ENCODE measurements around the gene GNL1. TPM values are rescaled to one million over a fixed set of nuclear protein-coding genes. Genes with fewer than 3 reads are reported as not detected.
A peak's percentile ranks its signal among the peaks of the same experiment; 100 is the strongest.

Gene GNL1
- total and polyA plus RNA-seq, 2 experiments from 2014 or later: 31.4 to 42.5 TPM

DNA sequence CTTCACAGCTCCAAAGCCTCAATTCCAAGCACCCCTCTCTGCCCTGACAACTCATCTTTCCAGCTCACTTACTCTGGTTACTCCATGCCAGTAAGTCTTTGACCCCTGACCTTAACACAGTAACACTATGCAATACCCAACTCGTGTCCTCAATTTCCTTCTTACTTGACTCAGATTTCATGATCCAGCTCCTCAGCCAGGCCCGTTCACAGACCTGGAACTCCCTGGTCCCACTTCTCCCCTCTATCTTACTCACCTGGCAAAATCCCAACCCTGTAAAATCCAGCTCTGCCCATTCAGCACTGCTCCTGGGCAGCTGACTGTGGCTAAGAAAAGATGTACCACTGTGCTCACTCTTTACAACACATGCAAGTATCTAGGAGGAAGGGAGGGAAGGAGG is 7.9 kb downstream of the GNL1 start:
- no peak overlapping the region for H3K27ac ChIP-seq (ENCODE audit: low read depth)
- Mint-ChIP-seq H3K4me3 (no peak overlapping the region), H3K9me3 (no peaks in the 10 kb centered on the region), H3K27ac (no peak overlapping the region), H3K4me1 (no peaks in the 10 kb centered on the region), H3K27me3 (ENCODE audit: insufficient read depth, low read depth, poor library complexity) (peaks cover 3% of the 10 kb centered on the region), H3K36me3 (ENCODE audit: low read depth) (peaks cover 55% of the 10 kb centered on the region)
- H3K4me3 ChIP-seq: no peak overlapping the region
- no peak for ATAC-seq
- H2AFZ ChIP-seq: no peak overlapping the region
- DNase-seq (ENCODE audit: low spot score): no peak
- no peaks in the 10 kb centered on the region for H3K79me2 ChIP-seq (replicated peaks; ENCODE audit: insufficient read depth)
- no peaks in the 10 kb centered on the region for H3K9me2 ChIP-seq (ENCODE audit: insufficient read depth)
- no peak for TF ChIP-seq ZNF331 (CRISPR knock-in tag; IDR thresholded peaks at IDR 0.05; ENCODE audit: low read depth)
- H3K27me3 ChIP-seq (ENCODE audit: insufficient read depth): no peaks in the 10 kb centered on the region
- no peaks in the 10 kb centered on the region for H3F3A ChIP-seq (replicated peaks; ENCODE audit: low read depth)
- no peaks in the 10 kb centered on the region; the same call in 1 of the 2 replicates for H4K20me1 ChIP-seq (replicated peaks; ENCODE audit: insufficient read depth)
- peaks cover 6% of the 10 kb centered on the region for H3K36me3 ChIP-seq (ENCODE audit: insufficient read depth)
- H3K4me2 ChIP-seq: no peak overlapping the region
- H3K4me1 ChIP-seq (ENCODE audit: insufficient read depth): no peaks in the 10 kb centered on the region

DNA sequence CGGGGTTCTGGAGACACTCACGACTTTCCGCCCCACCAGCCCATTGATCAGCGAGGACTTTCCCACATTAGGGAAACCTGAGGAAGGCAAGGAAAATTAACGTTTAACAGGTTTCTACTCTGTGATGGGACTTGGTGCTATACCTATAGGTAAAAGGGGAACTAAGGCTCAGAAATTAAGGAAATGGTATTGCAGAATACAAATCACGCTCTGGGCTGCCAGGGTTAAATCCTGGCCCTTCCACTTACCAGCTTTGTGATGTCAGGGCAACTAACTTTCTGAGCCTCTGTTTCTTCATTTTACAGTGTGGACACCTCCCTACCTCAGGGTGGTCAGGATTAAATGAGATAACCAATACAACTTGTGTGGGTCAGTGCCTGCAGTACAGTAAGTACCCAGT is 8.8 kb downstream of the GNL1 start:
- no peak for TF ChIP-seq NANOG (IDR thresholded peaks at IDR 0.05; ENCODE audit: borderline replicate concordance)
- no peak for TF ChIP-seq STAT1 (IDR thresholded peaks at IDR 0.05; ENCODE audit: unreplicated experiment)
- Mint-ChIP-seq H3K4me1 (peaks cover 2% of the 10 kb centered on the region), H3K9me3 (no peaks in the 10 kb centered on the region), H3K27me3 (ENCODE audit: insufficient read depth, low read depth, poor library complexity) (peaks cover 8% of the 10 kb centered on the region), H3K4me3 (no peak overlapping the region), H3K27ac (no peak overlapping the region), H3K36me3 (ENCODE audit: low read depth) (peaks cover 45% of the 10 kb centered on the region)
- Histone ChIP-seq H3K27ac (ENCODE audit: low read depth) (no peak overlapping the region), H3K27me3 (ENCODE audit: insufficient read depth) (no peaks in the 10 kb centered on the region), H3K79me2 (replicated peaks; ENCODE audit: insufficient read depth) (no peaks in the 10 kb centered on the region), H3K4me3 (no peak overlapping the region), H4K20me1 (replicated peaks; ENCODE audit: insufficient read depth) (no peaks in the 10 kb centered on the region; the same call in 1 of the 2 replicates), H3K4me1 (ENCODE audit: insufficient read depth) (peaks cover under 1% of the 10 kb centered on the region; the same call in 1 of the 2 replicates), H3K36me3 (ENCODE audit: insufficient read depth) (peaks cover 6% of the 10 kb centered on the region), H3F3A (replicated peaks; ENCODE audit: low read depth) (no peaks in the 10 kb centered on the region), H2AFZ (no peak overlapping the region), H3K4me2 (no peak overlapping the region), H3K9me2 (ENCODE audit: insufficient read depth) (no peaks in the 10 kb centered on the region)
- ATAC-seq (no peak), DNase-seq (ENCODE audit: low spot score) (no peak)

DNA sequence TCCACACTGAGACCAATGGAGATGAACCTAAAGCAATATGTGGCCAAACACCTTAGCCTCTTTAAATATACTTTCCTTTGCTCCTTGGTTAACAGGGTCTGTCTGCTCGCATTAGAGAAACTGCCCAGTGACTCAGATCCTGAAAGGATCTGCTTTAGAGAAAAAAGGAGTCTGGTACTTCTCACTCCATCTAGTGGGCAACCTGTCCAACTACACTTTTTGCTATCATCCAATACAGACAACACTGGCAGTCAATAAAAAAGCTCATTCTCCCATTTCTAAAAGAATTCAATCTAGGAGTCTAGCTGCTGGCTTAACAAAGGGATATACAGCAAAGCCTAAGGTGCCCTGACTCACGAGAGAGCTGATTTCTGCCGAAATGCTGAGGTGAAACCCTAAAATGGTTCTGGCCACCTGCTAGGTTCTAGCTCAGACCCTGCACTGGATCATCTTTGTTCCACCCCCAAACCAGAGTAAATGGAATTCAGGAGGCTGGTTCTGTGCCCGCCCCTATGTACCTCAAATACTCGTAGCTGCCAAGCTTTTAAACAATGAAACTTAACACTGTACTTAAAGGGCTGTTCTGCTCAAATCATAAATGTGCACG is 11.5 kb downstream of the GNL1 start:
- H3K27ac ChIP-seq (ENCODE audit: low read depth): no peak overlapping the region; the same call in 1 of the 2 replicates
- H3K4me1 ChIP-seq (ENCODE audit: insufficient read depth): peaks cover 7% of the 10 kb centered on the region; the same call in 1 of the 2 replicates
- no peak overlapping the region for H3K4me2 ChIP-seq
- H2AFZ ChIP-seq: no peak overlapping the region
- H4K20me1 ChIP-seq (replicated peaks; ENCODE audit: insufficient read depth): no peaks in the 10 kb centered on the region; the same call in 1 of the 2 replicates
- DNase-seq (ENCODE audit: low spot score) (peak; percentile 80), ATAC-seq (peak; percentile 70)
- Mint-ChIP-seq H3K9me3 (no peaks in the 10 kb centered on the region), H3K4me3 (no peak overlapping the region), H3K27ac (no peak overlapping the region), H3K4me1 (peaks cover 9% of the 10 kb centered on the region), H3K27me3 (ENCODE audit: insufficient read depth, low read depth, poor library complexity) (peaks cover 12% of the 10 kb centered on the region), H3K36me3 (ENCODE audit: low read depth) (peaks cover 23% of the 10 kb centered on the region)
- H3K79me2 ChIP-seq (replicated peaks; ENCODE audit: insufficient read depth): no peaks in the 10 kb centered on the region
- H3F3A ChIP-seq (replicated peaks; ENCODE audit: low read depth): no peaks in the 10 kb centered on the region
- H3K4me3 ChIP-seq: no peak overlapping the region
- no peaks in the 10 kb centered on the region for H3K9me2 ChIP-seq (ENCODE audit: insufficient read depth)
- H3K27me3 ChIP-seq (ENCODE audit: insufficient read depth): no peaks in the 10 kb centered on the region
- H3K36me3 ChIP-seq (ENCODE audit: insufficient read depth): peaks cover 6% of the 10 kb centered on the region; the same call in 1 of the 2 replicates
- TF ChIP-seq, protein P1, sequence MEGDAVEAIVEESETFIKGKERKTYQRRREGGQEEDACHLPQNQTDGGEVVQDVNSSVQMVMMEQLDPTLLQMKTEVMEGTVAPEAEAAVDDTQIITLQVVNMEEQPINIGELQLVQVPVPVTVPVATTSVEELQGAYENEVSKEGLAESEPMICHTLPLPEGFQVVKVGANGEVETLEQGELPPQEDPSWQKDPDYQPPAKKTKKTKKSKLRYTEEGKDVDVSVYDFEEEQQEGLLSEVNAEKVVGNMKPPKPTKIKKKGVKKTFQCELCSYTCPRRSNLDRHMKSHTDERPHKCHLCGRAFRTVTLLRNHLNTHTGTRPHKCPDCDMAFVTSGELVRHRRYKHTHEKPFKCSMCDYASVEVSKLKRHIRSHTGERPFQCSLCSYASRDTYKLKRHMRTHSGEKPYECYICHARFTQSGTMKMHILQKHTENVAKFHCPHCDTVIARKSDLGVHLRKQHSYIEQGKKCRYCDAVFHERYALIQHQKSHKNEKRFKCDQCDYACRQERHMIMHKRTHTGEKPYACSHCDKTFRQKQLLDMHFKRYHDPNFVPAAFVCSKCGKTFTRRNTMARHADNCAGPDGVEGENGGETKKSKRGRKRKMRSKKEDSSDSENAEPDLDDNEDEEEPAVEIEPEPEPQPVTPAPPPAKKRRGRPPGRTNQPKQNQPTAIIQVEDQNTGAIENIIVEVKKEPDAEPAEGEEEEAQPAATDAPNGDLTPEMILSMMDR (conservative IDR thresholded peaks at IDR 0.05; ENCODE audit: low read depth in 2 of 2): peak; percentile 71 to 75
- no peak for TF ChIP-seq NANOG (IDR thresholded peaks at IDR 0.05; ENCODE audit: borderline replicate concordance)
